ENCODE results near the gene RELL2.

- TF ChIP-seq EP300 (IDR thresholded peaks at IDR 0.05), result no peak
- no peak for TF ChIP-seq CTCF (IDR thresholded peaks at IDR 0.05)
- no peak for TF ChIP-seq POLR2A (IDR thresholded peaks at IDR 0.05)
Observed at GRCh38 chr5:141654298-141654697, 17.5 kb downstream of the RELL2 start.
